ENCODE results near the gene WDR17.

Gene WDR17

DNA sequence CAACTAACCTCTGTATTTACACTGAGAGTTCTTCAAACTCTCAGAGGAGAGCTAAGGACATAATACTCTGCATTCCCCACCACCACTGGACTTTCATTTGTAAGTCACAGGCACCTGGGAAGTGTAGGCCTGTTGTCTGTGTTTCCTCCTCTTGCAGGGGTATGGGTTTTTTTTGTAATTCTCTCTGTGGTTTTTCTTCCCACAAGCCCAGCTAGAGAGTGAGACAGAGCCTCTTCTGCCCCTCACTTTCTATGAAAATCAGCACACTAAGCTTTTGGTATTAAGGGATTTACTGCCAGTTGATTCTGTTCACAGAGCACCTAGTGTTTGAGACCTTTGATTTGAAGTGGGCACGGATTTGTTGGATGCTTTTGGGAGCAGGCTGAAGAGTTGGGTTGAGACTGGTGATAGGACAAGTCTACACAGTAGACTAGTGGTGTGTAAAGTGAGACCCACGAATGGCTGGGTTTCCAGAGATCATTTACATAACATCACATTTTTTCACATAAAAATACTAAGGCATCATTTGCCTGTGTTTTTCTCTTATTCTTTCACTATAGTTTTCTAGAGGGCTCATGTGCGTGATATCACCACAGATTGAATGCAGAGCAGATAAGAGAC is 28.9 kb upstream of the WDR17 start:
- Histone ChIP-seq H2BK120ac (ENCODE audit: low read depth, low read length) (no peak overlapping the region), H4K91ac (ENCODE audit: low read length) (no peak overlapping the region), H3K9me3 (ENCODE audit: control insufficient read depth, low read length) (peaks cover 7% of the 10 kb centered on the region), H3K18ac (ENCODE audit: low read depth in 1 of 2, low read length in 2 of 2) (no peak overlapping the region), H2BK5ac (ENCODE audit: low read depth, low read length, poor library complexity, severe bottlenecking) (no peak overlapping the region), H3K4me1 (ENCODE audit: control insufficient read depth, insufficient read depth, low read depth, low read length) (no peaks in the 10 kb centered on the region), H2BK15ac (ENCODE audit: low read depth, poor library complexity, severe bottlenecking) (no peak overlapping the region), H2AFZ (ENCODE audit: low read depth, low read length) (no peak overlapping the region), H3K36me3 (ENCODE audit: control insufficient read depth in 1 of 2, insufficient read depth in 2 of 2, low read depth in 1 of 2, low read length in 2 of 2) (no peaks in the 10 kb centered on the region), H3K23ac (ENCODE audit: low read length in 2 of 2) (no peak overlapping the region), H3K79me1 (replicated peaks; ENCODE audit: low read length, poor library complexity, severe bottlenecking) (no peaks in the 10 kb centered on the region), H2BK12ac (ENCODE audit: low read length in 2 of 2) (no peak overlapping the region), H3K4me3 (ENCODE audit: insufficient read depth in 1 of 2, low read depth in 1 of 2, low read length in 2 of 2) (no peak overlapping the region), H3K27ac (ENCODE audit: low read length, poor library complexity, severe bottlenecking) (no peak overlapping the region), H3K4ac (ENCODE audit: low read depth in 1 of 2, low read length in 2 of 2) (no peak overlapping the region), H2AK5ac (ENCODE audit: low read length, severe bottlenecking) (no peak overlapping the region), H4K8ac (ENCODE audit: low read length) (no peak overlapping the region), H3K14ac (ENCODE audit: low read length in 2 of 2) (no peak overlapping the region), H3K9ac (ENCODE audit: low read length) (no peak overlapping the region), H3K4me2 (ENCODE audit: low read length, poor library complexity, severe bottlenecking) (no peak overlapping the region), H3K27me3 (ENCODE audit: control insufficient read depth in 1 of 2, insufficient read depth in 1 of 2, low read length in 2 of 2) (no peaks in the 10 kb centered on the region)
- 90% methylated on average over 3 of the region's 3 CpGs for WGBS
- DNase-seq: no peak

DNA sequence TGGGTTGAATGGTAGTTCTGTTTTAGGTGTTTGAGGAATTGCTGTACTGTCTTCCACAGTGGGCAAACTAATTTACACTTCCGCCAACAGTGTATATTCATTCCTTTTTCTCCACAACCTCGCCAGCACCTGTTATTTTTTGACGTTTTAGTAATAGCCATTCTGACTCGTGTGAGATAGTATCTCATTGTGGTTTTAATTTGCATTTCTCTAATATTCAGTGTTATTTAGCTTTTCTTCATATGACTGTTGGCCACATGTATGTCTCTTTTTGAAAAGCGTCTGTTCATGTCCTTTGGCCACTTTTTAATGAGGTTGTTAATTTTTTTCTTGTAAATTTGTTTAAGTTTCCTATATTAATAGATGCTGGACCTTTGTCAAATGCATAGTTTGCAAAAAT is 26.9 kb upstream of the WDR17 start:
- no peak overlapping the region for H2BK120ac ChIP-seq (ENCODE audit: low read depth, low read length)
- no peak overlapping the region for H3K18ac ChIP-seq (ENCODE audit: low read depth in 1 of 2, low read length in 2 of 2)
- H3K36me3 ChIP-seq (ENCODE audit: control insufficient read depth in 1 of 2, insufficient read depth in 2 of 2, low read depth in 1 of 2, low read length in 2 of 2): no peaks in the 10 kb centered on the region
- no peak overlapping the region for H2BK15ac ChIP-seq (ENCODE audit: low read depth, poor library complexity, severe bottlenecking)
- peaks cover 7% of the 10 kb centered on the region for H3K9me3 ChIP-seq (ENCODE audit: control insufficient read depth, low read length)
- H3K14ac ChIP-seq (ENCODE audit: low read length in 2 of 2): no peak overlapping the region
- H3K79me1 ChIP-seq (replicated peaks; ENCODE audit: low read length, poor library complexity, severe bottlenecking): no peaks in the 10 kb centered on the region
- H3K4ac ChIP-seq (ENCODE audit: low read depth in 1 of 2, low read length in 2 of 2): no peak overlapping the region
- no peak overlapping the region for H2AFZ ChIP-seq (ENCODE audit: low read depth, low read length)
- H3K23ac ChIP-seq (ENCODE audit: low read length in 2 of 2): no peak overlapping the region
- H3K27me3 ChIP-seq (ENCODE audit: control insufficient read depth in 1 of 2, insufficient read depth in 1 of 2, low read length in 2 of 2): peaks cover 0 to 3% of the 10 kb centered on the region in 2 experiments
- no peak overlapping the region for H2BK12ac ChIP-seq (ENCODE audit: low read length in 2 of 2)
- H3K4me1 ChIP-seq (ENCODE audit: control insufficient read depth, insufficient read depth, low read depth, low read length): no peaks in the 10 kb centered on the region
- no peak for DNase-seq
- H4K91ac ChIP-seq (ENCODE audit: low read length): no peak overlapping the region
- no peak overlapping the region for H3K9ac ChIP-seq (ENCODE audit: low read length)
- no peak overlapping the region for H4K8ac ChIP-seq (ENCODE audit: low read length)
- 100% methylated on average over 1 of the region's 5 CpGs for WGBS
- H2BK5ac ChIP-seq (ENCODE audit: low read depth, low read length, poor library complexity, severe bottlenecking): no peak overlapping the region
- no peak overlapping the region for H3K27ac ChIP-seq (ENCODE audit: low read length, poor library complexity, severe bottlenecking)
- no peak overlapping the region for H3K4me2 ChIP-seq (ENCODE audit: low read length, poor library complexity, severe bottlenecking)
- no peak overlapping the region for H2AK5ac ChIP-seq (ENCODE audit: low read length, severe bottlenecking)
- no peak overlapping the region for H3K4me3 ChIP-seq (ENCODE audit: insufficient read depth in 1 of 2, low read depth in 1 of 2, low read length in 2 of 2)

DNA sequence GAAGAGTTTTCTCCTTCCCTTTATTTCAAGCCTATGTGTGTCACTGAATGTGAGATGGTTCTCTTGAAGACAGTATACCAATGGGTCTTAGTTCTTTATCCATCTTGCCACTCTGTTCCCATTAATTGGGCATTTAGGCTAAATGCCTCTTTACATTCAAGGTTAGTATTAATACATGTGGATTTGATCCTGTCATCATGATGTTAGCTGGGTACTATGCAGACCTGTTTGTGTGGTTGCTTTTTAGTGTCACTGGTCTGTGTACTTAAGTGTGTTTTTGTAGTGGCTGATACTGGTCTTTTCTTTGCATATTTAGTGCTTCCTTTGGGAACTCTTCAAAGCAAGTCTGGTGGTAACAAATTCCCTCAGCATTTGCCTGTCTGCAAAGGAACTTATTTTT is 23.4 kb upstream of the WDR17 start:
- peaks cover 1% of the 10 kb centered on the region for H3K4me1 ChIP-seq (ENCODE audit: control insufficient read depth, insufficient read depth, low read depth, low read length)
- H3K14ac ChIP-seq (ENCODE audit: low read length in 2 of 2): no peak overlapping the region
- no peak overlapping the region for H3K23ac ChIP-seq (ENCODE audit: low read length in 2 of 2)
- H3K4ac ChIP-seq (ENCODE audit: low read depth in 1 of 2, low read length in 2 of 2): no peak overlapping the region
- peaks cover 0 to 11% of the 10 kb centered on the region in 2 experiments for H3K27me3 ChIP-seq (ENCODE audit: control insufficient read depth in 1 of 2, insufficient read depth in 1 of 2, low read length in 2 of 2)
- H2BK5ac ChIP-seq (ENCODE audit: low read depth, low read length, poor library complexity, severe bottlenecking): no peak overlapping the region
- no peak overlapping the region for H3K4me2 ChIP-seq (ENCODE audit: low read length, poor library complexity, severe bottlenecking)
- no peak overlapping the region for H3K4me3 ChIP-seq (ENCODE audit: insufficient read depth in 1 of 2, low read depth in 1 of 2, low read length in 2 of 2)
- H2BK120ac ChIP-seq (ENCODE audit: low read depth, low read length): no peak overlapping the region
- H4K91ac ChIP-seq (ENCODE audit: low read length): no peak overlapping the region
- H2BK12ac ChIP-seq (ENCODE audit: low read length in 2 of 2): no peak overlapping the region
- no peaks in the 10 kb centered on the region for H3K36me3 ChIP-seq (ENCODE audit: control insufficient read depth in 1 of 2, insufficient read depth in 2 of 2, low read depth in 1 of 2, low read length in 2 of 2)
- no peak overlapping the region for H2AFZ ChIP-seq (ENCODE audit: low read depth, low read length)
- H3K9me3 ChIP-seq (ENCODE audit: control insufficient read depth, low read length): peaks cover 7% of the 10 kb centered on the region
- no peak for DNase-seq
- no peak overlapping the region for H3K27ac ChIP-seq (ENCODE audit: low read length, poor library complexity, severe bottlenecking)
- no peak overlapping the region for H2BK15ac ChIP-seq (ENCODE audit: low read depth, poor library complexity, severe bottlenecking)
- no peak overlapping the region for H4K8ac ChIP-seq (ENCODE audit: low read length)
- no peak overlapping the region for H2AK5ac ChIP-seq (ENCODE audit: low read length, severe bottlenecking)
- no peaks in the 10 kb centered on the region for H3K79me1 ChIP-seq (replicated peaks; ENCODE audit: low read length, poor library complexity, severe bottlenecking)
- no peak overlapping the region for H3K9ac ChIP-seq (ENCODE audit: low read length)
- H3K18ac ChIP-seq (ENCODE audit: low read depth in 1 of 2, low read length in 2 of 2): no peak overlapping the region

DNA sequence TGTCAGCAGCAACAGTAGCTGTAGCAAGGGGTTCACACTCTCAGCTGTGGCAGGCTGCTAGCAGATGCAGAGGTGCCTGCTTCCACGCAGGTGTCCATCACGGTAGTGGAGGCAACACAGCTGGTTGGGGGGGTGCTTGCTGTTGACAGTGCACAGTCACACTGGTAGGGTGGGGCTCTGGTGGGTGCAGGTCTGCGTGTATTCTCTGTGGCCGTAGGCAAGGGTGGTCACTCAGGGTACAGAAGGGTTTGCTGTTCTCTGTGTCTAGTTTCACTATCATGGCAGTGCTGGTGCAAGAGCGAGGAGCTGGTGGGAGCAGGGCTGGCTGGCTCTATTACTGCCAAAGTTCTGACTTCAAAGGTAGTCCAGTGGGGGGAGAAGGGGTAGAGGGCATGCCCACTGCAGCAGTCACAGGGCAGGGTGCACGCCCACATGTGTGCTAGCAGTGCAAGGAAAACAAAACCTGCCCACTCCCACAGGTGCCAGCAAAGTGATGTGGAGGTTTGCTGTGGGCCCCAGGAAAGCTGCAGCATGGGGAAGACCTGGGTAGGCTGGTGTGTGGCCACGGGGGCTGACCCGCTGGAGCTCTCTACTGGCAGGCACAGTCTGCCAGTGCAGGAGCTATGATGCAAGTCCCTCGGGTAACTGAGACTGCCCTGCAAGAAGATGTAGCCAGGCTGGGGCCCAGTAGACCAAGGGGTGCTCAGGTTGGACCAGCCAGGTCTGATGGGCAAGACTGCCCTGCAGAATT is 21.6 kb upstream of the WDR17 start:
- H3K18ac ChIP-seq (ENCODE audit: low read depth in 1 of 2, low read length in 2 of 2): peak overlapping the region in 1 of 2 experiments; percentile 43

More for the DNA sequence above, 21.6 kb upstream of the WDR17 start:
- Histone ChIP-seq H2AFZ (ENCODE audit: low read depth, low read length) (no peak overlapping the region), H3K4me2 (ENCODE audit: low read length, poor library complexity, severe bottlenecking) (no peak overlapping the region), H2BK12ac (ENCODE audit: low read length in 2 of 2) (peak overlapping the region in 1 of 2 experiments; percentile 34), H2AK5ac (ENCODE audit: low read length, severe bottlenecking) (no peak overlapping the region), H3K4me3 (ENCODE audit: insufficient read depth in 1 of 2, low read depth in 1 of 2, low read length in 2 of 2) (no peak overlapping the region), H3K4me1 (ENCODE audit: control insufficient read depth, insufficient read depth, low read depth, low read length) (peaks cover 1% of the 10 kb centered on the region), H3K4ac (ENCODE audit: low read depth in 1 of 2, low read length in 2 of 2) (no peak overlapping the region), H3K27me3 (ENCODE audit: control insufficient read depth in 1 of 2, insufficient read depth in 1 of 2, low read length in 2 of 2) (peaks cover 0 to 18% of the 10 kb centered on the region in 2 experiments), H3K14ac (ENCODE audit: low read length in 2 of 2) (peak overlapping the region in 1 of 2 experiments; percentile 81), H2BK15ac (ENCODE audit: low read depth, poor library complexity, severe bottlenecking) (no peak overlapping the region), H3K79me1 (replicated peaks; ENCODE audit: low read length, poor library complexity, severe bottlenecking) (no peaks in the 10 kb centered on the region), H4K8ac (ENCODE audit: low read length) (no peak overlapping the region), H2BK5ac (ENCODE audit: low read depth, low read length, poor library complexity, severe bottlenecking) (no peak overlapping the region), H3K36me3 (ENCODE audit: control insufficient read depth in 1 of 2, insufficient read depth in 2 of 2, low read depth in 1 of 2, low read length in 2 of 2) (no peaks in the 10 kb centered on the region), H3K27ac (ENCODE audit: low read length, poor library complexity, severe bottlenecking) (no peak overlapping the region), H2BK120ac (ENCODE audit: low read depth, low read length) (no peak overlapping the region), H3K9ac (ENCODE audit: low read length) (no peak overlapping the region), H3K9me3 (ENCODE audit: control insufficient read depth, low read length) (peaks cover 4% of the 10 kb centered on the region), H4K91ac (ENCODE audit: low read length) (peak overlapping the region; percentile 4), H3K23ac (ENCODE audit: low read length in 2 of 2) (no peak overlapping the region)
- no peak for DNase-seq
- 74% methylated on average over 9 of the region's 9 CpGs for WGBS
